ENCODE measurements around the gene TPCN2. TPM values are rescaled to one million over a fixed set of nuclear protein-coding genes. Genes with fewer than 3 reads are reported as not detected.
"Not testable (repeated sequence)": the region's sequence is repeated elsewhere in the genome, so short reads cannot be mapped to it uniquely, and the experiment has no call there.

The TPCN2 gene
- total RNA-seq, 2 experiments from 2014 or later: 18.0 to 22.1 TPM

DNA sequence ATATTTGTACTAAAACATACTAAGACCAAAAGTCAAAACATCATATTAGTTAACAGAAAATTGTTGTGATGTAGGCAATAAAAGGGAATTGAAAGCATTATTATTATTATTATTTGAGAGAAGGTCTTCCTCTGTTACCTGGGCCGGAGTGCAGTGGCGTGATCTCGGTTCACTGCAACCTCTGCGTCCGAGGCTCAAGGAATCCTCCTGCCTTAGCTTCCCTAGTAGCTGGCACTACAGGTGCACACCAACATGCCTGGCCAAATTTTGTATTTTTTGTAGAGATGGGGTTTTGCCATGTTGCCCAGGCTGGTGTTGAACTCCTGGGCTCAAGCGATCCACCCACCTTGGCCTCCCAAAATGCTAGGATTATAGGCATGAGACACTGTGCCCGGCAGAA lies 91.4 kb downstream of the TPCN2 start:
- H3K27ac Mint-ChIP-seq; POLR2A ChIA-PET; H3K4me1 Mint-ChIP-seq; CTCF ChIA-PET; H3K4me3 Mint-ChIP-seq; H3K36me3 Mint-ChIP-seq (ENCODE audit: low read depth); DNase-seq; H3K27me3 Mint-ChIP-seq: not testable (repeated sequence)
- peaks cover 11% of the 10 kb centered on the region for H3K9me3 Mint-ChIP-seq

DNA sequence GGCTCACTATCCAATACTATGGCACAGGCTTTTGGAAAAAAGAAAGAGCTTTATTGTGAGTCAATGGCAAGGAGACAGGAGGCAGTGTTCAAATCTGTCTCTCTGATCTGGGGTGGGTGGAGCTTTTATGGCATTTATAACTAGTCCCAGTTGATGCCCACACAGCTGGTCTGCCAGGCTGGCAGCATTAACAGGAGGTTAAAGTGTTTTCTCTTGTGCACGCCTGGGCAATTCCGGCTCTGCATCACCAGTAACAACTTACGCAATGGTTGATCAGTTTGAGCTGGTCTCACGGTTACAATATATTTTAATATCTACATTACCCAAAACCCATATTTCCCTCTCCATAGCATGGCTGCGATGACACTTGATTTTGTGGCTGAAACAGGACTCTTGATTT lies 91.9 kb downstream of the TPCN2 start:
- POLR2A ChIA-PET: no interaction called here
- Mint-ChIP-seq H3K27me3 (peaks cover 2% of the 10 kb centered on the region), H3K9me3 (peaks cover 11% of the 10 kb centered on the region), H3K27ac (no peak overlapping the region), H3K4me3 (no peak overlapping the region), H3K4me1 (no peaks in the 10 kb centered on the region), H3K36me3 (ENCODE audit: low read depth) (no peaks in the 10 kb centered on the region)
- CTCF ChIA-PET: no interaction called here
- no peak for DNase-seq

DNA sequence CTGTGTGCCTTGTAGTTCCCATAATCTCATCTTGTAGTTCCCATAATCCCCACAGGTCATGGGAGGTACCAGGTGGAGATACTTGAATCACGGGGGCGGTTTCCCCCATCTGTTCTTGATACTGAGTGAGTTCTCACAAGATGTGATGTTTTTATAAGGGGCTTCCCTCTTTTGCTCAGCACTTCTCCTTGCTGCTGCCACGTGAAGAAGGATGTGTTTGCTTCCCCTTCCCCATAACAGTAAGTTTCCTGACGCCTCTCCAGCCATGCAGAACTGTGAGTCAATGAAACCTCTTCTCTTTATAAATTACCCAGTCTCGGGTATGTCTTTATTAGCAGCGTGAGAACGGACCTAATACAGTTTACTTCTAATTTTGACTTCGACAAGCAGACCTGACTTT lies 93.0 kb downstream of the TPCN2 start:
- no peak overlapping the region for H3K27ac Mint-ChIP-seq
- H3K36me3 Mint-ChIP-seq (ENCODE audit: low read depth): peaks cover 4% of the 10 kb centered on the region
- no peak overlapping the region for H3K4me3 Mint-ChIP-seq
- no peaks in the 10 kb centered on the region for H3K4me1 Mint-ChIP-seq
- DNase-seq: no peak
- peaks cover 3% of the 10 kb centered on the region for H3K27me3 Mint-ChIP-seq
- ChIA-PET POLR2A (no interaction called here), CTCF (no interaction called here)
- H3K9me3 Mint-ChIP-seq: peaks cover 18% of the 10 kb centered on the region

DNA sequence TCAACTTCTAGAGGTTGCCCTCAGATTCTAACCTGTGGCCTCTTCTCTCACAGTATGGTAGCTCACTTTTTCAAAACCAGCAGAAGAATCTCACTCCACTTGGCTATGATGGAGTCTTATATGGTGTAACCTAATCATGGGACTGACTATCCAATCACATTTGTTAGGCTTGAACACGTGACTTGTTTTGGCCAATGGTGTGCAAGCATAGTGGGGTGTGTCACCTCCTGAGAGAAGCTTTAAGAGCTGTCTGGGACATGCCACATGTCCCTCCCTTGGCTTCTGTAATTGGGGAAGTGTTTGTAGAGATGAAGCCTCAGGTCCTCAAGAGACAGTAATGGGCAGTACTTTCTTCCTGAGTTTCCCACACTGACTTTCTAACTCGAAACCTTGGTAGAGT lies 94.2 kb downstream of the TPCN2 start:
- no peak for DNase-seq
- peaks cover 3% of the 10 kb centered on the region for H3K27me3 Mint-ChIP-seq
- no peaks in the 10 kb centered on the region for H3K4me1 Mint-ChIP-seq
- H3K27ac Mint-ChIP-seq: no peak overlapping the region
- no peak overlapping the region for H3K4me3 Mint-ChIP-seq
- POLR2A ChIA-PET: no interaction called here
- peaks cover 4% of the 10 kb centered on the region for H3K36me3 Mint-ChIP-seq (ENCODE audit: low read depth)
- CTCF ChIA-PET: interaction anchor here (1.5 kb wide), 1 partner anchor 12 kb away, joined by 4 read pairs; no protein-coding TSS in a partner anchor
- H3K9me3 Mint-ChIP-seq: peaks cover 18% of the 10 kb centered on the region

DNA sequence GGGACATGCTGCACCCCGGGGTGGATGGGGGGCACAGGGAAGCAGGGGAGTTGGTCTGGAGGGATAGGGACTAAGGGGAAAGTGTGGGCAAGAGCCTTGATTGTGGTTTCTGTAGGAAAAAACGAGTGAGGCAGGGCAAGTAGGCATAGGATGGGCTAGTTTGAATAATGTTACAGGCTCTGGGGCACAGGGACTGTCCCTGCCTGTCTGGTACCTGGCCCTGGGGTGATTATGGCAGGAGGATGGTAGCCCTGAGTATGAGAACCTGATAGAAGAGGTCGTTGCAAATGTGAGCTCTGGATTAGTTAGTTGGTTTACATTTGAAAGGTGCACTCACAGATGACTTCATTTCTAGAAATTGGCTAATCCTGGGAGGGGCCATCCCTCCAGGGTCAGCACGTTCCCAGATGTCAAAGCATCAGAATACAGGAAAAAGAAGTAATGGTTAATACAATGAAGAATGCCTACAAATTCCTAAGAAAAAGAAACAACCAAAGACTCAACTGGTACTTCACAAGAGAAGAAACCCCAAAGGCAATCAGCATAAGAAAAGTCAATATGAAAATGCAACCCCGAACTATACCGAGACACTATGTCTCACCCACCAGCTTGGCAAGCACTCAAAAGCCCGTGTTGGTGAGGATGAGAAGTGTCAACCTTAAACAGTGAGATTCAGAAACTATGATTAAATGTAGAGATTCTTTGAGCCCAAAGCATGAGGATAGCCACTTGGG lies 95.8 kb downstream of the TPCN2 start:
- peaks cover 20% of the 10 kb centered on the region for H3K9me3 Mint-ChIP-seq
- no peak overlapping the region for H3K4me3 Mint-ChIP-seq
- H3K27me3 Mint-ChIP-seq: peaks cover 3% of the 10 kb centered on the region
- peaks cover 4% of the 10 kb centered on the region for H3K36me3 Mint-ChIP-seq (ENCODE audit: low read depth)
- ChIA-PET CTCF (no interaction called here), POLR2A (no interaction called here)
- no peaks in the 10 kb centered on the region for H3K4me1 Mint-ChIP-seq
- no peak for DNase-seq
- no peak overlapping the region for H3K27ac Mint-ChIP-seq

DNA sequence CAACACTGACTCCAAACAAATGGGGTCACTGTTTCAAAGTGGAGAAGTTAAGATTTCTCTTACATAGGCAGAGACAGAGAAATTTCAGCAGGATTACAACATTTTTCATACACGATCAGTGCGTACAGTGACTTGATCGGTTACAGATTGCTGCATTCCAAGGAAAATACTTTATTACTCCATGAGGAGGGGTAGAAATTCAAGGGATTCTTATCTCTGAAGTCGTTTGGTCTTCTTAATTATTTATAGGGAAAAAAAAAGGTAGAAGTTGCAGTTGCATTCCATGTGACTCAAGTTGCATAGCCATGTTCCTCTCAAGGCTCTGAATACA lies 96.3 kb downstream of the TPCN2 start:
- Mint-ChIP-seq H3K4me1 (no peaks in the 10 kb centered on the region), H3K27me3 (peaks cover 3% of the 10 kb centered on the region), H3K9me3 (peaks cover 21% of the 10 kb centered on the region), H3K36me3 (ENCODE audit: low read depth) (peaks cover 4% of the 10 kb centered on the region), H3K4me3 (no peak overlapping the region), H3K27ac (no peak overlapping the region)
- DNase-seq: no peak
- ChIA-PET CTCF (no interaction called here), POLR2A (no interaction called here)

DNA sequence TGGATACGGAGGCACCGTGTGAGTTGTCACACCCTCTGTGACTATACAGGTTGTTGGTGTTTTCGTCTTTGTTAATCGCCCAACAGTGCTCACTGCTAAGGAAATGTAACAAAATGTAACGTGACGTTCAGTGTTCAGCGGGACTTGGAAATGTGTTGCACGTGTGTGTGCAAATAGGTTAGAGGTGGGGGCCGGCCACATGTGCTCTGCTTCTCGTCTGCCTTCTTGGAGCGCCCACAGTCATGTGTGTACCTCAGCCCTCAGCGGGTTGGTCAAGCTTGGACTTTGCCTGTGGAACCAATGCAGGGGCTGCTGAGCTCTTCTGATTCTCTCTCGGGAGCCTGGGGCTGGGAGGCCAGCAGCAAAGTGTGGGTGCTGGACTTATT lies 99.6 kb downstream of the TPCN2 start:
- ChIA-PET CTCF (no interaction called here), POLR2A (no interaction called here)
- peak overlapping the region; percentile 71 for H3K27ac Mint-ChIP-seq
- no peak for DNase-seq
- peaks cover 3% of the 10 kb centered on the region for H3K27me3 Mint-ChIP-seq
- peaks cover 4% of the 10 kb centered on the region for H3K36me3 Mint-ChIP-seq (ENCODE audit: low read depth)
- no peak overlapping the region for H3K4me3 Mint-ChIP-seq
- H3K4me1 Mint-ChIP-seq: no peaks in the 10 kb centered on the region
- H3K9me3 Mint-ChIP-seq: peaks cover 24% of the 10 kb centered on the region

DNA sequence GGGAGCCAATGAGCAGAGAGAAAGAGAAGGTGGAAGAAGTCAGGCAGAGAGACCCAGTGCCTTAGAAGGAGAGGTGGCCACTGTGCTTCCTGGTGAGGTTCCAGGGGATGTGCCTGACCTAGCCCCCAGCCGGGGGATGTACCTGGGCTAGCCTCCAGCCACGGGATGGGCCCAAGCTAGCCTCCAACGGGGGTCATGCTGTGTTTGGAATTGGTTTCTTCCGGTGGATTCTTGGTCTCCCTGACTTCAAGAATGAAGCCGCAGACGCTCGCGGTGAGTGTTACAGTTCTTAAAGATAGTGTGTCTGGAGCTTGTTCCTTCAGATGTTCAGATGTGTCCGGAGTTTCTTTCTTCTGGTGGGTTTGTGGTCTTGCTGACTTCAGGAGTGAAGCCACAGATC lies 100.1 kb downstream of the TPCN2 start:
- no peak overlapping the region for H3K4me3 Mint-ChIP-seq
- CTCF ChIA-PET: no interaction called here
- no peak for DNase-seq
- POLR2A ChIA-PET: no interaction called here
- peaks cover 3% of the 10 kb centered on the region for H3K27me3 Mint-ChIP-seq
- H3K9me3 Mint-ChIP-seq: peaks cover 24% of the 10 kb centered on the region
- H3K4me1 Mint-ChIP-seq: no peaks in the 10 kb centered on the region
- H3K27ac Mint-ChIP-seq: peak overlapping the region; percentile 71
- H3K36me3 Mint-ChIP-seq (ENCODE audit: low read depth): peaks cover 4% of the 10 kb centered on the region

DNA sequence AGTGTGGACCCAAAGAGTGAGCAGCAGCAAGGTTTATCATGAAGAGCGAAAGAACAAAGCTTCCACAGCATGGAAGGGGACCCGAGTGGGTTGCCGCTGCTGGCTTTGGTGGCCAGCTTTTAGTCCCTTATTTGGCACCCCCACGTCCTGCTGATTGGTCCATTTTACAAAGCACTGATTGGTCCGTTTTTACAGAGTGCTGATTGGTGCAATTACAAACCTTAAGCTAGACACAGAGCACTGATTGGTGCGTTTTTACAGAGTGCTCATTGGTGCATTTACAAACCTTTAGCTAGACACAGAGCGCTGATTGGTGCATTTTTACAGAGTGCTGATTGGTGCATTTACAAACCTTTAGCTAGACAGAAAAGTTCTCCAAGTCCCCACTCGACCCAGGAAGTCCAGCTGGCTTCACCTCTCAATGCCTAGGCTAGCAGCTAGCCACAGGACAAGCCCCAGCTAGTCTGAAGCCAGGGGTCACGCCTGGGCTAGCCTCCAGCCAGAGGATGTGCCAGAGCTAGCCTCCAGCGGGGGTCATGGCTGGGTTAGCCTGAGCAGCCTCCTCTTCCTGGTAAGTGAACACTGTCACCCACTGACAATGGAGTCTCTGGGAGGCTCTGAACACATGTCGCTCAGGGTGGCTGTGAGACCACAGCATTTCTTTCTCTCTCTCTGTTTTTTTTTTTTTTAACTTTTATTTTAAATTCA lies 100.8 kb downstream of the TPCN2 start:
- H3K27ac Mint-ChIP-seq; H3K27me3 Mint-ChIP-seq; H3K4me1 Mint-ChIP-seq; POLR2A ChIA-PET; H3K36me3 Mint-ChIP-seq (ENCODE audit: low read depth); H3K4me3 Mint-ChIP-seq; DNase-seq; CTCF ChIA-PET: not testable (repeated sequence)
- peaks cover 20% of the 10 kb centered on the region for H3K9me3 Mint-ChIP-seq

DNA sequence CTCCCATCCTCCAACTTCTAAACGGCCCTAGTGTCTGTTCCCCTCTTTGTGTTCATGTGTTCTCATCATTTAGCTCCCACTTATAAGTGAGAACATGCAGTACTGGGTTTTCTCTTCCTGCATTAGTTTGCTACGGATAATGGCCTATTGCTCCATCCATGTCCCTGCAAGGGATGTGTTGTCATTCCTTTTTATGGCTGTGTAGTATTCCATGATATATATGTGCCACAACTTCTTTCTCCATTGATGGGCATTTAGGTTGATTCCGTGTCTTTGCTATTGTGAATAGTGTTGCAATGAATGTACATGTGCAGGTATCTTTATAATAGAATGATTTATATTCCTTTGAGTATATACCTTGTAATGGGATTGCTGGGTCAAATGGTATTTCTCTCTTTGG lies 101.4 kb downstream of the TPCN2 start:
- H3K27me3 Mint-ChIP-seq: peaks cover 3% of the 10 kb centered on the region
- no peaks in the 10 kb centered on the region for H3K4me1 Mint-ChIP-seq
- CTCF ChIA-PET: no interaction called here
- H3K36me3 Mint-ChIP-seq (ENCODE audit: low read depth): peaks cover 4% of the 10 kb centered on the region
- POLR2A ChIA-PET: no interaction called here
- H3K4me3 Mint-ChIP-seq: no peak overlapping the region
- peaks cover 15% of the 10 kb centered on the region for H3K9me3 Mint-ChIP-seq
- DNase-seq: no peak
- no peak overlapping the region for H3K27ac Mint-ChIP-seq

DNA sequence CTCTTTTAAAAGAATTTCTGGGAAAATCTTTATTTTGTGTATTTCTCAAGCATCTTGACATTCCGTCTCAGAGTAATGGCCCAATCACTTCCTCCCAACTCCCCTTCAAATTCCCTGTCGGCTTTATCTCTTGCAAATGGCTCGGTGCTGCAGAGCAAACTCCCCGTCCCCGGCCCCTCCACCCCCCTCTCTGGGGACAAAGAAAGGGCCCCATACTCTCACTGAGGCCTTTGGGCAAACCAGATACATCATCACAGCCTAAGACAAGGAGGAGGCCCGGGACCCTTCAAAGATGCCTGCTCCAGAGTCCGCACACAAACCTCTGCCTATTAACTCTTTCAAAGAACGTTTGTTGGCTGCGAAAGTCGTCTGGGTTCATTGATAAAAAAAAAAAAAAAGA lies 103.1 kb downstream of the TPCN2 start:
- no peaks in the 10 kb centered on the region for H3K4me1 Mint-ChIP-seq
- no peaks in the 10 kb centered on the region for H3K36me3 Mint-ChIP-seq (ENCODE audit: low read depth)
- H3K27ac Mint-ChIP-seq: no peak overlapping the region
- no peak for DNase-seq
- peaks cover 6% of the 10 kb centered on the region for H3K9me3 Mint-ChIP-seq
- peaks cover 4% of the 10 kb centered on the region for H3K27me3 Mint-ChIP-seq
- CTCF ChIA-PET: interaction anchor here (0.6 kb wide), 1 partner anchor 66 kb away, joined by 4 read pairs; no protein-coding TSS in a partner anchor
- POLR2A ChIA-PET: no interaction called here
- no peak overlapping the region for H3K4me3 Mint-ChIP-seq

DNA sequence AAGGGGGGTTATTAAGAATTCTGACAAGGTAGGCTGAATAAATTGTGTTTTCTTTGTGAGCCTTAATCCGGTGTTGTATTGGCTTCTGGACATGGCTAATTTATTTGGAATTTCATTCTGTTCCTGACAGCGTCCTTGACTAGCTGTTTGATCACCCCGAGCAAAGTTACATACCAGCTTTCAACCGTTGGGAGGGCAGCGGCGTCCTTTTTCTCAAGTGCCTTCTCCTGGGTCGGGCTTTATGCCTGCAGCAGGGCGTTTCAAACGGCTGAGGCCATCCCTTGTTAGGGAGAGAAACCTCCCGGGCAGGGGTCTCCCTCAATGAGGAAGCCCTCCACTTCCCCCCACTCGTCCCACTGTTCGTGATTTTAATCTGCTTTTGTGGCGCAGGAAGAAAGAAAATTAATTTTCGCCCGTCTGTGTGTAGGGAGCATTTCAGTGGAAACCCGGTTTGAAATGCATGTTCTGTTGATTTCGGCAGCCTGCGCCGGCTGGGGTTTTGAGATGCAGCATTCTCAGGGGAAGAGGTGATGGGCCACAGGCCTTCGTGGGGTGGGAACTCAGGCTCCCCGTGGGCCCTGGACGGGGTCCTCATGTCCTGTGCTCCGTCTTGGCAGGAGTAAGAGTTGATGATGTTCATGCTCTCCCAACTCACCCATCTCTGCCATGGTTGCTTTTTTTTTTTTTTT lies 104.1 kb downstream of the TPCN2 start:
- POLR2A ChIA-PET: no interaction called here
- no peak overlapping the region for H3K4me3 Mint-ChIP-seq
- H3K9me3 Mint-ChIP-seq: peaks cover 6% of the 10 kb centered on the region
- H3K27me3 Mint-ChIP-seq: peaks cover 4% of the 10 kb centered on the region
- H3K4me1 Mint-ChIP-seq: no peaks in the 10 kb centered on the region
- no peak overlapping the region for H3K27ac Mint-ChIP-seq
- DNase-seq: no peak
- no peaks in the 10 kb centered on the region for H3K36me3 Mint-ChIP-seq (ENCODE audit: low read depth)
- CTCF ChIA-PET: interaction anchor here (0.6 kb wide), 1 partner anchor 65 kb away, joined by 4 read pairs; no protein-coding TSS in a partner anchor

DNA sequence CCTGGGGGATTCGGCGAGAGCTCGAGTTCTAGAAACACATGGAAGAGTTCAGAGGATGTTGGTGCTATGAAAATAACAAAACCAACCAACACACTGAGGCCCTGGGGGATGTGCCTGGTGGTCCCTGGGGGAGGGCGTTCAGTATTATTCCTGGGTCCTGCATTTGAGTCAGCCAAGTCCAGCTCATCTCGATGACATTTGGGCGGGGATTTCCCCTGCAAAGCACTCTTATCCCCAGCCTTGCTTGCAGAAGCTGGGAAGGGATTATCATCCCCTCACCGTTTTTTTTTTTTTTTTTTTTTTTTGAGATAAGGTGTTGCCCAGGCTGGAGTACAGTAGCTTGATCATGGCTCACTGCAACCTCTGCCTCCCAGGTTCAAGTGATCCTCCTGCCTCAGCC lies 104.9 kb downstream of the TPCN2 start:
- Mint-ChIP-seq H3K27ac (no peak overlapping the region), H3K9me3 (peaks cover 6% of the 10 kb centered on the region), H3K36me3 (ENCODE audit: low read depth) (no peaks in the 10 kb centered on the region), H3K4me1 (no peaks in the 10 kb centered on the region), H3K4me3 (no peak overlapping the region), H3K27me3 (peaks cover 4% of the 10 kb centered on the region)
- DNase-seq: no peak
- ChIA-PET CTCF (interaction anchor here (1.4 kb wide), 1 partner anchor 11 kb away, joined by 4 read pairs; no protein-coding TSS in a partner anchor), POLR2A (no interaction called here)

Measured in activated CD4-positive, alpha-beta T cell treated with anti-CD3 and anti-CD28 coated beads, Interleukin-2, amount 10 ng/mL, durations not matched to agents 7 days and 5 days (primary cell).